IMR-90 (cell line): ENCODE measurements around the gene CACNA1D. TPM values are rescaled to one million over a fixed set of nuclear protein-coding genes. Genes with fewer than 3 reads are reported as not detected.

ENCODE experiments used
- ATAC-seq: fragments of 200-7000 bp; cut with Tn5 transposase; 2 replicates; pipeline ENCODE4 v1.9.1; 2020; ENCODE audit warnings: low read depth, mild to moderate bottlenecking, moderate library complexity
- BruUV-seq: library from RNA; stranded (reverse); fragments of 400-500 nt; replicated peaks from 2 replicates; lab custom pipeline; 2021; lab: Mats Ljungman, UMichigan
- CTCF ChIA-PET: fragments of 300-600 bp; formaldehyde crosslinking; extraction: SDS; loops from one replicate; lab custom pipeline; 2021; ENCODE audit warnings: antibody characterized with exemption; lab: Yijun Ruan, JAX
- POLR2A ChIA-PET: fragments of 300-600 bp; sonication (Branson Sonifier 250); formaldehyde crosslinking; loops from one replicate; lab custom pipeline; 2022; ENCODE audit warnings: antibody characterized with exemption; ENCODE audit not compliant: unreplicated experiment; lab: Charles Lee
- DNase-seq: peaks from one replicate; pipeline ENCODE4 v3.0.0; 2013
- H2AFZ ChIP-seq: replicated peaks from 2 replicates; pipeline ENCODE3; 2013; ENCODE audit warnings: low read length, mild to moderate bottlenecking; ENCODE audit not compliant: poor library complexity
- H2AK5ac ChIP-seq: 2 replicates; pipeline ENCODE4 v1.6.1; 2013; ENCODE audit warnings: low read depth, low read length, inconsistent platforms
- H2AK9ac ChIP-seq: replicated peaks from 2 replicates; pipeline ENCODE3; 2013; ENCODE audit warnings: mild to moderate bottlenecking, low read depth, low read length, moderate library complexity; ENCODE audit not compliant: poor library complexity
- H2BK120ac ChIP-seq: 2 replicates; pipeline ENCODE4 v1.6.1; 2013; ENCODE audit warnings: low read depth, low read length, inconsistent platforms
- H2BK15ac ChIP-seq: 3 replicates; pipeline ENCODE4 v1.6.1; 2013; ENCODE audit warnings: low read depth, low read length, inconsistent platforms
- H2BK20ac ChIP-seq: 2 replicates; pipeline ENCODE4 v1.6.1; 2013; ENCODE audit warnings: low read depth, mild to moderate bottlenecking, inconsistent platforms, low read length, moderate library complexity
- H2BK5ac ChIP-seq: 2 replicates; pipeline ENCODE4 v1.6.1; 2013; ENCODE audit warnings: mild to moderate bottlenecking, low read depth, low read length, inconsistent platforms; ENCODE audit not compliant: poor library complexity, severe bottlenecking
- H3K14ac ChIP-seq: replicated peaks from 2 replicates; pipeline ENCODE4 v1.6.1; 2013; ENCODE audit warnings: low read depth, low read length, inconsistent platforms
- H3K18ac ChIP-seq: 2 replicates; pipeline ENCODE4 v1.6.1; 2013; ENCODE audit warnings: low read depth, low read length, control low read depth
- H3K23ac ChIP-seq: 2 replicates; pipeline ENCODE4 v1.6.1; 2013; ENCODE audit warnings: low read depth, low read length, inconsistent platforms
- H3K27ac ChIP-seq: 2 replicates; pipeline ENCODE4 v1.5.1; 2013; ENCODE audit warnings: mild to moderate bottlenecking, control low read depth, low read length; ENCODE audit not compliant: insufficient read depth
- H3K27me3 ChIP-seq: 2 replicates; pipeline ENCODE4 v1.6.1; 2013; ENCODE audit warnings: low read length; ENCODE audit not compliant: control insufficient read depth, insufficient read depth
- H3K36me3 ChIP-seq: 2 replicates; pipeline ENCODE4 v1.6.1; 2013; ENCODE audit warnings: low read length, mixed read lengths; ENCODE audit not compliant: control insufficient read depth, insufficient read depth
- H3K4ac ChIP-seq: 2 replicates; pipeline ENCODE4 v1.6.1; 2013; ENCODE audit warnings: low read depth, low read length, inconsistent platforms
- H3K4me1 ChIP-seq: 2 replicates; pipeline ENCODE4 v1.6.1; 2013; ENCODE audit warnings: low read length, mixed read lengths; ENCODE audit not compliant: control insufficient read depth, insufficient read depth
- H3K4me2 ChIP-seq: 2 replicates; pipeline ENCODE4 v1.6.1; 2013; ENCODE audit warnings: low read depth, mild to moderate bottlenecking, control low read depth, low read length, moderate library complexity
- H3K4me3 ChIP-seq: 2 replicates; pipeline ENCODE4 v1.5.1; 2013; ENCODE audit warnings: low read depth, mild to moderate bottlenecking, control low read depth, low read length, moderate library complexity; ENCODE audit not compliant: insufficient read depth
- H3K56ac ChIP-seq: 2 replicates; pipeline ENCODE4 v1.6.1; 2013; ENCODE audit warnings: low read length, inconsistent platforms; ENCODE audit not compliant: insufficient read depth; ENCODE audit errors: extremely low read depth
- H3K79me1 ChIP-seq, 2 experiments: 2 replicates each; pipeline ENCODE4 v1.6.1; 2013; ENCODE audit warnings: low read length in 2 of 2, inconsistent platforms in 1 of 2, low read depth in 1 of 2
- H3K9ac ChIP-seq: 2 replicates; pipeline ENCODE4 v1.6.1; 2013; ENCODE audit warnings: low read depth, low read length, control low read depth
- H3K9me1 ChIP-seq: 2 replicates; pipeline ENCODE4 v1.6.1; 2013; ENCODE audit warnings: low read length, inconsistent platforms; ENCODE audit not compliant: insufficient read depth
- H3K9me3 ChIP-seq: 2 replicates; pipeline ENCODE4 v1.6.1; 2013; ENCODE audit warnings: low read length; ENCODE audit not compliant: control insufficient read depth, insufficient read depth
- H4K20me1 ChIP-seq: 2 replicates; pipeline ENCODE4 v1.6.1; 2013; ENCODE audit warnings: low read length, inconsistent platforms; ENCODE audit not compliant: insufficient read depth
- H4K5ac ChIP-seq: 2 replicates; pipeline ENCODE4 v1.6.1; 2013; ENCODE audit warnings: mild to moderate bottlenecking, low read depth, low read length, control low read depth
- H4K8ac ChIP-seq, 2 experiments: 2 replicates each; pipeline ENCODE4 v1.6.1; 2013; ENCODE audit warnings: low read depth in 2 of 2, low read length in 2 of 2, control low read depth in 1 of 2, inconsistent platforms in 1 of 2
- H4K91ac ChIP-seq: 2 replicates; pipeline ENCODE4 v1.6.1; 2013; ENCODE audit warnings: low read depth, low read length, inconsistent platforms; ENCODE audit not compliant: insufficient read depth
- BHLHE40 ChIP-seq: fragments of 150-350 bp; IDR thresholded peaks from 2 replicates; pipeline ENCODE4 v1.6.1; 2016; ENCODE audit warnings: mild to moderate bottlenecking, low read depth, low read length
- CEBPB ChIP-seq: IDR thresholded peaks from 2 replicates; pipeline ENCODE4 v1.6.1; 2012; ENCODE audit warnings: low read depth, low read length, improper control_type of control experiment
- CHD1 ChIP-seq: IDR thresholded peaks from 2 replicates; pipeline ENCODE4 v1.6.1; 2012; ENCODE audit warnings: low read depth, low read length, improper control_type of control experiment
- MXI1 ChIP-seq: IDR thresholded peaks from 2 replicates; pipeline ENCODE4 v1.6.1; 2012; ENCODE audit warnings: low read depth, mild to moderate bottlenecking, low read length, moderate library complexity, borderline replicate concordance
- NFE2L2 ChIP-seq: fragments of 150-350 bp; IDR thresholded peaks from 2 replicates; pipeline ENCODE4 v1.6.1; 2016; ENCODE audit warnings: low read depth, mild to moderate bottlenecking, low read length
- POLR2A ChIP-seq: IDR thresholded peaks from 2 replicates; pipeline ENCODE4 v1.6.1; 2012; ENCODE audit warnings: mild to moderate bottlenecking, low read depth, low read length
- RAD21 ChIP-seq: IDR thresholded peaks from 2 replicates; pipeline ENCODE4 v1.6.1; 2012; ENCODE audit warnings: low read length, improper control_type of control experiment
- SMC3 ChIP-seq: fragments of 150-350 bp; IDR thresholded peaks from 2 replicates; pipeline ENCODE4 v1.6.1; 2016; ENCODE audit warnings: low read depth, mild to moderate bottlenecking, antibody characterized with exemption, low read length, moderate library complexity
- WGBS, 2 experiments: methylation state at CpG; one replicate each; pipeline versions ENCODE4 v1.1.5 to v1.1.7; 2013; ENCODE audit warnings: missing lambda C conversion rate in 2 of 2; ENCODE audit not compliant: insufficient read length in 1 of 2; ENCODE audit errors: extremely low coverage in 2 of 2; 5-methylcytosine and 5-hydroxymethylcytosine counted together
- dilution Hi-C: fragments of 300-500 bp; cut with HindIII; formaldehyde crosslinking; loops from one replicate; pipeline ENCODE4 v1.14.3; 2018; ENCODE audit warnings: low sequenced_read_pairs; ENCODE audit not compliant: unreplicated experiment
- in situ Hi-C: fragments of 300-500 bp; cut with MboI; formaldehyde crosslinking; loops from 3 replicates; pipeline ENCODE4 v1.14.3; 2019; ENCODE audit warnings: low sequenced_read_pairs, inconsistent platforms, mixed read lengths
- intact Hi-C: fragments of 100-400 bp; cut with micrococcal nuclease; formaldehyde crosslinking; loops from 2 replicates; pipeline ENCODE4 v1.10.0; 2022
- polyA plus RNA-seq, 3 experiments: library from polyadenylated mRNA; depleted of rRNA; stranded (reverse); fragments of >200 nt; gene quantifications; 2 replicates each; pipeline ENCODE4 v1.2.3, GENCODE V29; 2012; ENCODE audit warnings: low replicate concordance in 1 of 3
- total RNA-seq: library from RNA; depleted of rRNA; stranded (reverse); fragments of >200 nt; gene quantifications from 2 replicates; pipeline ENCODE4 v1.2.3, GENCODE V29; 2012
- TF ChIP-seq, protein P1 (sequence below): fragments of 150-350 bp; IDR thresholded peaks from 2 replicates; pipeline ENCODE4 v1.6.1; 2016; ENCODE audit warnings: low read depth, mild to moderate bottlenecking, low read length, moderate library complexity, borderline replicate concordance

The CACNA1D gene
- total and polyA plus RNA-seq, 2 of the 4 experiments (the other 2 are of a cell fraction): 0.07 TPM; not detected in 1

DNA sequence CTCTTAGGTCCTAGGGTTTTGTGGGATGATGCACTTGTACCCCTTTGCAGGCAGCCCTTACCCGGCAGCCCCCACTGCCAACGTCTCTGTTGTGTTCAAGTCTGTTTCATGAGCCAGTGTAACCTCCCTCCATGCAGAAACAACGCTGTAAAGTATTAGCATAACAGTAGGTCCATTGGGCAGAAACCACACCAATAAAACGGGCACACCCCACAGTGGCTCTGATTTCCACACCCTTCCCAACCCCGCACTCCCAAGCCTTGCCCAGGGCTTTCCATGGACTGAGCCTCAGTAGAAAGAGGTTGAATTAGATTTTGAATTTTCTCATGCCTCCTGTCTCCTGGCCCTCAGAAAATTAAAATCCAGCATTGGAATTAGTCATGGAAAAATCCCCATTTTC lies 124.5 kb downstream of the CACNA1D start:
- Histone ChIP-seq H3K9ac (no peak overlapping the region), H4K5ac (no peak overlapping the region), H4K91ac (no peak overlapping the region), H3K9me1 (no peaks in the 10 kb centered on the region), H3K4me3 (no peak overlapping the region), H2AK5ac (no peak overlapping the region), H3K4me2 (no peak overlapping the region), H4K8ac (no peak overlapping the region), H3K4ac (no peak overlapping the region), H3K27ac (no peak overlapping the region), H3K4me1 (no peaks in the 10 kb centered on the region), H2BK20ac (no peak overlapping the region), H3K56ac (no peak overlapping the region), H3K18ac (no peak overlapping the region), H2AK9ac (no peak overlapping the region), H3K23ac (no peak overlapping the region), H3K27me3 (no peaks in the 10 kb centered on the region; the same call in 1 of the 2 replicates), H4K20me1 (no peaks in the 10 kb centered on the region), H3K9me3 (no peaks in the 10 kb centered on the region), H2AFZ (no peak overlapping the region), H3K36me3 (no peaks in the 10 kb centered on the region), H2BK120ac (no peak overlapping the region), H2BK5ac (no peak overlapping the region), H3K79me1 (no peaks in the 10 kb centered on the region), H2BK15ac (no peak overlapping the region), H3K14ac (no peak overlapping the region)
- TF ChIP-seq BHLHE40 (no peak), CEBPB (no peak), CHD1 (no peak), MXI1 (no peak), POLR2A (no peak), RAD21 (no peak), SMC3 (no peak), NFE2L2 (no peak)
- TF ChIP-seq, protein P1, sequence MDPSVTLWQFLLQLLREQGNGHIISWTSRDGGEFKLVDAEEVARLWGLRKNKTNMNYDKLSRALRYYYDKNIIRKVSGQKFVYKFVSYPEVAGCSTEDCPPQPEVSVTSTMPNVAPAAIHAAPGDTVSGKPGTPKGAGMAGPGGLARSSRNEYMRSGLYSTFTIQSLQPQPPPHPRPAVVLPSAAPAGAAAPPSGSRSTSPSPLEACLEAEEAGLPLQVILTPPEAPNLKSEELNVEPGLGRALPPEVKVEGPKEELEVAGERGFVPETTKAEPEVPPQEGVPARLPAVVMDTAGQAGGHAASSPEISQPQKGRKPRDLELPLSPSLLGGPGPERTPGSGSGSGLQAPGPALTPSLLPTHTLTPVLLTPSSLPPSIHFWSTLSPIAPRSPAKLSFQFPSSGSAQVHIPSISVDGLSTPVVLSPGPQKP: no peak
- no TSS peak for BruUV-seq
- ATAC-seq (no peak), DNase-seq (no peak)
- in situ Hi-C loops: no loop called here
- CTCF ChIA-PET: no interaction called here
- dilution Hi-C loops: no loop called here
- intact Hi-C loops: no loop called here
- POLR2A ChIA-PET: no interaction called here
- WGBS, 2 experiments: no CpG with 5 or more reads among the region's 5 CpGs
